ENCODE data around the gene ZFP69B. TPM values are rescaled to one million over a fixed set of nuclear protein-coding genes. Genes with fewer than 3 reads are reported as not detected.

Gene ZFP69B
- 2.5 TPM in 2 replicates for total RNA-seq

GRCh38 chr1:40449684-40450494 lies at the start of gene ZFP69B:
Gene ZFP69B (plus strand): TSS chr1:40450476. CDS start chr1:40450962, 486 bp downstream.

GRCh38 chr1:40476924-40477677 lies 26.8 kb downstream of the ZFP69B start, which contains the start of gene ZFP69:
Gene ZFP69 (plus strand): TSS chr1:40477290. CDS start chr1:40479362, 2,072 bp downstream.

GRCh38 chr1:40508375-40509341 lies 58.4 kb downstream of the ZFP69B start, which contains the start of gene EXO5:
Gene EXO5 (plus strand): TSS chr1:40508767. CDS start chr1:40514545, 5,778 bp downstream.

Other genes starting within 250 kb of the ZFP69B start
- not detected in 2 replicates for gene TMCO2, start 202.5 kb upstream of the ZFP69B start, total RNA-seq
- gene ZMPSTE24, start 192.2 kb upstream of the ZFP69B start, total RNA-seq = 29.3 and 34.8 TPM in 2 replicates
- 4.9 and 5.6 TPM in 2 replicates for gene COL9A2, start 133.2 kb upstream of the ZFP69B start, total RNA-seq
- 22.0 and 23.2 TPM in 2 replicates for gene SMAP2, start 76.7 kb upstream of the ZFP69B start, total RNA-seq
- 2.8 and 3.0 TPM in 2 replicates for gene ZFP69, start 26.8 kb downstream of the ZFP69B start, total RNA-seq
- gene EXO5, start 58.3 kb downstream of the ZFP69B start, total RNA-seq = 8.0 and 10.3 TPM in 2 replicates
- gene ZNF684, start 81.2 kb downstream of the ZFP69B start, total RNA-seq = 2.8 and 7.4 TPM in 2 replicates
- 0.15 and 1.0 TPM in 2 replicates for gene RIMS3, start 215.2 kb downstream of the ZFP69B start, total RNA-seq
- 35.8 and 36.0 TPM in 2 replicates for gene NFYC, start 241.2 kb downstream of the ZFP69B start, total RNA-seq

All from bronchus fibroblast of lung (primary cell).